GM21515 (cell line): ENCODE data around the gene AQP5.

ENCODE experiments used
- ATAC-seq: cut with Tn5 transposase; IDR thresholded peaks from one replicate; pipeline ENCODE4 v1.9.1; 2021; ENCODE audit not compliant: unreplicated experiment

AQP5 gene

DNA sequence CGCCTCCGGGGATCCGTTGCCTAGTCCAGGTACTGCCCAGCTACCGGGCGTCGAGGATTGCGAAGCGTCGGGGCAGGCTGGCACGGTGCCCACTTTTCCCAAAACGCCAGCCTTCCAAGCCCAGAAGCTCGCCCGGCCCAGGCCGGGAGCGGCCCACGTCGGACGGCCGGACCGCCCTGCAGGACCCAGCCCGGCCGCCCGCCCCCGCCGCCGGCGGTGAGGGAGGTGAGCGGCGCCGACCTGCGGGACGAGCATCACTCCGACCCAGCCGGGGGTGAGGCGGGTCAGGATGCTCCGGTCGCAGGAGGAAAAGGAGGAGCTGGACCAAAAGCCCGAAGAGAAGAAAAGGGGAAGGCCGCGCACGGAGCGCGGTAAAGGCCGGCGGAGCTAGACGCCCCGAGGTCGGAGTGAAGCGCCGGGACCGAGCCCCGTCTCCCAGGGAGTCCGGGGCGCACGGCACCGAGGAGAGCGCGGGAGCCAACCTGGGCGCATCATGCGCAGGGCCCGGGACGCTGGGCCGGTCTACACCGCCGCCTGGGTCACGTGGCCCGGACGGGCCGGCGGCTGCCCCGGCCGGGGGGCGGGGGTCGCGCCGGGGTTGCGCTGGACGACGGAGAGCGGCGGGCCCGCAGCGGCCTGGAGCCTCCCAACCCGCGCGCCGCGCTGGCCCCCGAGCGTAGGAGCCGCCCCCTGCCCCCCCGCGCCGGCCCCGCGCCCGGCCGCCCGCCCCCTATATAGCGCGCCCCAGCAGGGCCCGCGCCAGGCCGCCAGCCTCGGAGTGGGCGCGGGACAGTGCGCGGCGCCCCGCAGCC, at the start of gene AQP5:
Gene AQP5, plus strand, starts transcription at position 762 of the 812 bp plus-strand sequence. CDS start 146 bp downstream, outside the sequence.
- no peak for ATAC-seq

DNA sequence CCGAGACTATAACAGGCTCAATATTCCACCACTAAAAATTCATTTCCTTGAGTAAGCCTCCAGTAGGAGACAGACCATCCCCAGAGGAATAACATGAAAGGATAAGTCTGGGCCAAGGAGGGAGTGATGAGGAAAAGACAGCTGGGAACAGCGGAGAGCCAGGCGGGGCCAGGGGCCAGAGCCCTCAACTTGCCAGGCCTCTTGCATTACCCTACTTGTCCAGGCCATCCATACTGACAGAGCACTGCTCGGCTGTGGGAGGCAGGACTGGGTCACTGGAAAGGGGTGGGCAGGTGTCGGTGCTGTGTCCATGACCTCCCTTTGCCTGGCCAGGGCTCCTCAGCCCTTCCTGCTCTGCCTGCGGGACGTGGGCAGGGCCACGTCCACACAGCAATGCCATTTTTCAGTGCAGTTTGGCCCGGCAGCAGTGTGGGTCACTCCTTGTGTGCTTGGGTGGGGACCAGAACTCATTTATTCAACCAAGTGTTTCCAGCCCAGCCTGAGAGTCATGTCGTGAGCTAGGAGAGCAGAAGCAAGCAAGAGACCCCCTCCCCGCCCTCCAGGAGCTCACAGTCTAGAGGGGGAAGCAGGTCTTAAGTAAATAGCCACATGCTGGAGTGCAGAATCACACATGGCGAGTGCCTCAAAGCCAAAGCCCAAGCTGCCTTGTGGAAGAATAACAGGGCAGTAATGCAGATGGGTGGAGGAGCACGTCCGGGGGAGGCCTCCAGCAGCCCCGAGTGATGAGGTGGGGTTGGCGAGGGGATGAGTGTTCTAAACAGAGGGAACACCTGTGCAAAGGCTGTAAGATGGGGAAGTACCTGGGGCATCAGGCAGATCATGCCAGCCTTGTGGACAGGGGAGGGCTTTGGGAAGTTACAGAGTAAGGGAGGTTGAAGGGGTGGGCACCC, 49.1 kb upstream of the AQP5 start:
- no peak for ATAC-seq

DNA sequence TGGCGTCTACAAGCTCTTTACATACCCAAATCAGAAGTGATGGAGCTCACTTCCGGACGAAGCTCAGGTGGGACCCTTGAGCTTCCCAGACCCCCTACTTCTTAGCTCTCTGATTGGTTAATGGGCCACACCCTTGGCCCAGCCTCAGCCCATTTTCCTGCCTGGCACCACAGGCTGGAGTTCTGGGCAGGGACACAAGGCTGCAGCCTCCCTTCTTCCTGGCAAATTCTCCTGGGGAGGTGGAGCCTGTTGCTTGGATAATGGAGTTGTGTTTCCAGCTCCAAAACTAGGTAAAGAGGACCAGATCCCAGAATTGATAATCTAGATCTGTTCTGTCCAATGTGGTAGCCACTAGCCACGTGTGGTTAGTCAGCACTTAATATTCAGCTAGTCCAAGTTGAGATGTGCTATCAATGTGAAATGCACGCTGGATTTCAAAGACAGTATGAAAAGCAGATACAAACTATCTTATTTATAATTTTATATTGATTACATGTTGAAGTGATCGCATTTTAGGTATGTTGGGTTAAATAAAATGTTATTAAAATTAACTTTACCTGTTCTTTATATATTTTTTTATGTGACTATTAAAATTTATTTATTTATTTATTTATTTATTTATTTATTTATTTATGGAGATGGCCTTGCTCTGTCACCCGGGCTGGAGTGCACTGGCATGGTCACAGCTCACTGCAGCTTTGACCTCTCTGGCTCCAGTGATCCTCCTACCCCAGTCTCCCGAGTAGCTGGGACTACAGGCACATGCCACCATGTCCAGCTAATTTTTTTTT, 45.3 kb upstream of the AQP5 start:
- no peak for ATAC-seq

DNA sequence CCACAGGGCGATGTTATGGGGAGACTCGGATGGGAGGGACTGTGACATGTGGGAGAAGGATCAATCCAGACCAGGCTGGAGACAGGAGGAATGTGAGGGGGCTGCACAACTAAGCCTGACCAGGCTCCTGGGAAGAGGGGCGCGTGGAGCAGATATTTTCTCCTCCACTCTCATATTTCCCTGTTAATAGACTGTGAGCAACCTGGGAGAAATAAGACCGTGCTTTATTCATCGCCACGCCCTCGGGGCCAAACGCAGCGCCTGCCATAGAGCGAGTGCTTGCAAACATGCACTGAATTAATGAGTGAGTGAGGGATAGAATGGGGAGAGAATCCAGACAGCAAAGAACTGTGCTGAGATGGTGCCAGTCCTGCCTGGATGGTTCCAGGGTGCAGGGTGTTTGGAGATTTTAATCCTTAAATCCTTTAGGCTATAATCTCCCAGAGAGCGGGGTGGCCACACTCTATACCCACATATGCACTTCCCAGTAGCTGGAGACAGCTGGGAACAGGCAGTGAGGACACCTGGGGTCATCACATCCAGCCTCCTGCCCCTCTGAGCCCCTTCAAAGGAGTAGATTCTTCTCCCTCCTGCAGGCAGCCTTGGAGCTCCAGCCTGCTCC, 44.4 kb upstream of the AQP5 start:
- no peak for ATAC-seq

DNA sequence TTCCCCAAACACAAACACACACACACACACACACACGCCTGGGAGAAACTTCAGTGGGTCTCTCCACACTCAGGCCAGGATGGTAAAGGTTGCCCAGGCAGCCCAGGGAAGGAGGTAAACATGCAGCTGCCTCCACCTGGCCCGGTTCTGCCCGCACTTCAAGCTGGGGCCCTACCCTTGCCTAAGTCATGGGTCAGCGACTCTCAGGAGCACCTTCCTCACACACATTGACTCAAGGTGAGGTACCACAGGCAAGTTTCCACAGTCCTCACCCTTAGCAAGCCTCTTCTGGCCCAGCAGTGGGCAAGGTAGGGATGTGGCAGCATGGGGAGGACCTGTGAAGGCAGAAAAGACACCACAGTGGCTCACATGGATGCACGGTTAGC, 43.9 kb upstream of the AQP5 start:
- no peak for ATAC-seq

DNA sequence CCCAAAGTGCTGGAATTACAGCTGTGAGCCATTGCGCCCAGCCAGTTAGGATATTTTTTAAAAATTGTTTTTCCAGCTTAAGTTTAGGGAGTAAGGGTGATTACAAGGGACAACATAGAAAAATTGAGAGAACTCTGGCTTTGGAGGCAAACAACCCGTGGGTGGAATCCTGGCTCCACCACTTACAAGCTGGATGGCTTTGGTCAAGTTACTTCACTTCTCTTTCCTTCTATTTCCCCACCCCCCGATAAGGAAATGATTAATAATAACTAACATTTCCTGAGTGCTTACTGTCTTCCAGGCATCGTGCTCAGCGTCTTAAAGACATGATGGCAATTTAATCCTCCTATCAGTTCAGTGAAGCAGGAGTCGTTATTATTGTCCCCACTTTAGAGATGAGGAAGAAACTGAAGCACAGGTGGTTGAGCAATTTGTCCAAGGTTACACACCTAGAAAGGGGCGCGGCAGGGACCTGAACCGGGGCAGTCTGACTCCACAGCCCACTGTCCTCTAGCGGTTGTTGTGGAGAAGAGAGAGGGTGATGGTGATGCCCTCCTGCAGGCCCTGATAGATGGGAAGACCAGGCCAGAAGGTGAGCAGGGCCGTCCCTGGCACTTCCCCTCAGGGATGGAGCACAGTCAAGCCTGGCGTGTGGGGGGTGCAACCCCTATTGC, 41.3 kb upstream of the AQP5 start:
- no peak for ATAC-seq

DNA sequence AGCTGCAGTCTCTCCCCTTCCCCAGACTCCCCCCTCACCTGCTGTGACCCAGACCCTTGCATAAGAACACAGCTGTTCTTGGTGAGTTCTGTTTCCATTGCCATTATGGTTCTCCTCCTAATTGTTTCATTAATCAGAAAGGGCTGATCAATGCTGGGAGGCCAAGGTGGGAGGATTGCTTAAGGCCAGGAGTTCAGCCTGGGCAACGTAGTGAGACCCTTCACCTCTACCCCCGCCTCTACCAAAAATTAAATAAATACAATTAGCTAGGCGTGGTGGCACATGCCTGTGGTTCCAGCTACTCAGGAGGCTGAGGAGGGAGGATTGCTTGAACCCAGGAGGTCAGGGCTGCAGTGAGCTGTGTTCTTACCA, 40.8 kb upstream of the AQP5 start:
- no peak for ATAC-seq

DNA sequence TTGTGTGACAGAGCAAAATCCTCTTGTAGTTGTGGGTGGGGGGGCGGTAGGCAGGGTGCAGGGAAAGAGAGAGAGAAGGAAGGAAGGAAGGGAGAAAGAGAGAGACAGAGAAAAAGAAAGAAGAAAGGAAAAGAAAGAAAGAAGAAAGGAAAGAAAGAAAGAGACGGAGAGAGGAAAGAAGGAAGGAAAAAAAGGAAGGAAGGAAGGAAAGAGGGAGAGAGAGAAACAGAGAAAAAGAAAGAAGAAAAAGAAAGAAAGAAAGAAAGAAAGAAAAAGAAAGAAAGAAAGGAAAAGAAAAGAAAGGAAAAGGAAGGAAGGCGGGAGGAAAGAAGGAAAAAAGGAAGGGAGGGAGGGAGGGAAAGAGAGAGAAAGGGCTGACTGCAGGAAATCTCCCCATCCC, 40.4 kb upstream of the AQP5 start:
- no peak for ATAC-seq

DNA sequence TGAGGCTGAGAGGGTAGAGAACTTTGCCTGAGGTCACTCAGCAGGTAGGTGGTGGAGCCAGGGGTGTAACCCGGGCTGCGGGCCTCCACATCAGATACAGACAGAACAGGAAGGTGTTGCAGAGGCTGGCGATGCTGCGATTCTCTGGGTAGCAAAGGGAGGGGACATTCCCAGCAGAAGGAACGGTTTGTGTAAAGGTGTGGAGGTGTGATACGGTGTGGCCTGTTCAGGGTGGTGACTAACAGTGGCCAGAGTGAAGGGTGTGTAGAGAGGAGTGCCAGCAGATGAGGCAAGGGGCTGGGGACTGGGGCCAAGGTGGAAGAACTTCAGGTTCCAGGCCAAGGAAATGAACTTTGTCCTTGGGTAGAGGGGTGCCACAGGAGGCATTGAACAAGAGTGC, 39.7 kb upstream of the AQP5 start:
- ATAC-seq = no peak

DNA sequence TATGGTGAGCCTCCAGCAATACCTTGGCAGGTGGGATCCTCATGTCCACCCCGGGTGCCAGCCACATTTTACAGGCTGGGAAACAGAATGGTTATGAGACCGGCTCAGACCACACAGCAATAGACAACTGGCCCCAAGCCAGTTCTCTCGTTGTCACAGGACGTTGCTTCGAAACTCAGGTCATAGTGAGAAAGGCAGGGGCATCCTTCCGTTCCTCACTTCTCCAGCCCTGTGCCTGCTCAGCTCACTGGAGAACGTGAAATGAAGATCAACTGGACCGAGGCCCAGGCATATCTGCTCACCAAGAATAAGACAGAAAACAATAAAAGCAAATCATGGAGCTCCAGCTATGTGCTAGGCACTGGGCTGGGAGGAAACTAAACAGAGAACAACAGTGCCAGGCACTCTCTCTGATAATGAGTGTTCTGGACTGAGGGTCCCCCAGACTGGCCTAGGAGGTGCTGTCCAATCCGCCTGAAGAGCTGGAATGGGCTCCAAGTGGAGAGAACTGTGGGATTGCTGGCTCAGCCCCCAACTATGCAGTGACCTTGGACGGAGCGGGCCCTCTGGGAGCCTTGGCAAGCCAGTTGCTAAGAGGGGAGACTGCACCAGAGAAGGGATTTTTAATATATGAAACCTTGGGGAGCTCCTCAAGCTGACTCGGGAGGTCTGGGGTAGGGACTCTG, 39.2 kb upstream of the AQP5 start:
- no peak for ATAC-seq

DNA sequence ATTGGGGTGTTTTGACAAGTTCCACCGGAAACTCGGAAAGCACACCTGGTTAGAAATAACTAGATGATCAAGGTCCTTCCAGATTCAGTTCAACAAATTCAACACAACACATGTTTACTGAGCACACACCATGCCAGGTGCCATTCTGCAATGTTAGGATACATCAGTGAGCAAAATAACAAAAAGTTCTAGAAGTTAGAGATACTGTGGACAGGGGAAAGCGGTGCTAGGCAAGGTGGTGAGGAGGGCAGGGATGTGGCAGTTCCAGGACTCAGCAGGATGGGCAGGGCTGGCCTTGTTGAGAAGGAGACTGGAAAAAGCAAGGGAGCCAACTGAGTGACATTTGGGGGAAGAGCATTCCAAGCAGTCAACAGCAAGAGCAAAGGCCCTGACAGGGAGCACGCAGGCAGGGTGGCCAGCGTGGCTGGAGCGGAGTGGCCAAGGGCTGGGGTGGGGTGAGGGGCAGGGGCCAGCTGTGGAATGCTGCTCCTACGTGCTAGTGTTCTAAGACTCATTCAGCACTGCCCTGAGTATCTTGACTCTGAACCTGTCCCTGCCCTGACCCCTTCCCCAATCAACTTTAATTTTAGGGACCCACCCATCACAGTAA, 38.5 kb upstream of the AQP5 start:
- ATAC-seq = no peak

DNA sequence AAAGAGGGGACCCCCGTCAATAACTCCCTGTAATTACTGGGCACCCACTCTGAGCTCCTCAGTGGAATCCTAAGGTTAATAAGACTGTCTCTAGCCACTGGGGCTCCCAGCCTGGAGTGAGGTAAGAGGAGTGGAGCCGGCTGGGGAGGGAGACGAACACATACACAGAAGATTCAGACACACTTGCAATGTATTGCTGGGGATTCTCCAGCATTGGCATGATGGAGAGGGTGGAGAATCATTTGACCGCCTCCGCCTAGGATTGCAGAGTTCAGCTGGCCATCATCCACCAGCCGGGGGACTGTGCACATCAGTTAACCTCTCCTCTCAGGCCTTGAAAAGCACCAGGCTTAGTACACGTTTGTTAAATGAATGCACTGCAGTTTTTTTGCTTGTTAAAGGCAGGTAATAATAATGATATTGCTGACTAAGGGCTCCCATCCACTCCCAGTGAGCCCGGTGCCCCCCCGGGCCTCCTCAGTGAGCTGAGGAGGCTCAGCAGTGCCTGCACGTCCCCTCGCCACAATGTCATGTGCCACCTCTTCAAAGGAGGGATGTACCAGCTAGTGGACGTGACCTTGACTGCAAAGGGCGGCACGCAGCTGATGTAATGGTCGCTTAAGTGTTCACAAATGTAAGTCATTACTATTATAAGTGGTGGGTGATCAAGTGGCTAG, 37.7 kb upstream of the AQP5 start:
- ATAC-seq = no peak

DNA sequence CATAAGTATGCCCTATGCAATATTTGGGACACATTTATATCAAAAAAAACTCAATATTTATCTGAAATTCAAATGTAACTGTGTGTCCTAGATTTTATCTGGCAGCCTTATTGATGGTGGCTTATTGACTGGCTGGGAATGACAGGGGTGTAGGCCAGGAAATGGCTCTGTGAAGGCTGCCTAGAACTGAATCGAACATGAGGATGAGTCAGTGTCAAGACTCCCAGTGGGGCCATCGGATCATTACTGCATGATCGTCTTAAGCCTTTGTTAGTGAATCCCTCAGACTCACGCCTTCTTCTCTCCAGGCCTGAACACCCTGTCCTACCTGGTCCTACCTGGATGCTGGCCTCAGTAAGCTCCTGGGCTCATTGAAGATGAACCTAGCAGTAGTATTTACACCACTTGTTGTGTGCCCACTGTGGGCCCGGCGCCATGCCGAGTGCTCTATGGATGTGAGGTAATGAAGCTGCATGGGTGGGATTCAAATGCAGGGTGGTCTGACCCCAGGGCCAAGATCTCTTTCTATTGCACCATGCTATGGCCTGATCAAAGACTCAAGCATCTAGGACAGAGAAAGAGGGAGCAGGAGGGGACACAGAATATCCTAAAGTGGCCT, 36.9 kb upstream of the AQP5 start:
- ATAC-seq = no peak

DNA sequence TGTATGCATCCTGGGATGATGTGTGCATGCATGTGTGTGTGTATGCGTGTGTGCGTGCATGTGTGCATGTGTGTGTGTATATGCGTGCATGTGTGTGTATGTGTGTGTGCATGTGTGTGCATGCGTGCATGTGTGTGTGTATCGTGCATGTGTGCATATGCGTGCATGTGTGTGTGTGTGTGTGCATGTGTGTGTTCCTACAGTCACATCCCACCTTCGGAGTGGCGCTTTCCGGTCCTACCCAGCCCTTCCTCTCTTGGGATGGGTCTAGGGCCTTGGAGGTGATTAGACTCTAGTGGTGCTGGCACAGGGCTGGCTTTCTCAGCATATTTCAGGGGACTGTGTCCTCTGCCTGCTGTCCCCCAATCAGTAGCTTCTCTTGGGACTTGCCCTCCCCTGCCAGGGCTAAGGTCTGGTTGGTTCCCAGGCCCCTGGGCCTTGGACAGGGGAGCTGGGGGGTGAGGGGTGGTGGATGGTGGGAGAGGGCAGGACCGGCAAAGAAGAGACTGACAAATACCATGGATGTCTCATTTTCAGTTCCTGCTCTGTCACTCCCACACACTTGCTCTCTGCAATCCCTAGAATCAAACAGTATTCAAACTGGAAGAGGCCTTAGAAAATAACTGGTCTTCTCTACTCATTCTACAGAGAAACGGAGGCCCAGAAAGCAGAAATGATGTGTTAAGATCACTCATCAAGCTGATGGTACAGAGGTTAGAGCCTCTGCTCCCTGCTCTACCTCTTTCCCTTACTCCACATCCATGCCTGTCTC, 36.1 kb upstream of the AQP5 start:
- no peak for ATAC-seq

DNA sequence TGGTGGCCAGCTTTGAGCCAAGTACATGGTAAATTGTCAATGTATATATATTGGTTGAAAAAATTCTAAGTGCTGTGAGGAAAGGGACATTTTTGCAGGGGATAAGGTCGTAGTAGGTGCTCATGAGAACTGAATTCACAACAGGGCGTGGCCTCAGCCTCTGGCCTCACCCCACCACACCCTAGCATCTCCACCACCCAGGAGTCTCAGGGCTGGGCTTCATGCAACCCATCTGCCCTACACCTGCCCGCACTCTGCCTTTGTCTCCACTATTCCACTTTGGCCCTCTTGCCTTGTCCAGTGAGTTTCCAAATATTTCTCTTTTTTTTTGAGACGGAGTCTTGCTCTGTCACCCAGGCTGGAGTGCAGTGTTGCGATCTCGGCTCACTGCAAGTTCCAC, 33.2 kb upstream of the AQP5 start:
- ATAC-seq = no peak

DNA sequence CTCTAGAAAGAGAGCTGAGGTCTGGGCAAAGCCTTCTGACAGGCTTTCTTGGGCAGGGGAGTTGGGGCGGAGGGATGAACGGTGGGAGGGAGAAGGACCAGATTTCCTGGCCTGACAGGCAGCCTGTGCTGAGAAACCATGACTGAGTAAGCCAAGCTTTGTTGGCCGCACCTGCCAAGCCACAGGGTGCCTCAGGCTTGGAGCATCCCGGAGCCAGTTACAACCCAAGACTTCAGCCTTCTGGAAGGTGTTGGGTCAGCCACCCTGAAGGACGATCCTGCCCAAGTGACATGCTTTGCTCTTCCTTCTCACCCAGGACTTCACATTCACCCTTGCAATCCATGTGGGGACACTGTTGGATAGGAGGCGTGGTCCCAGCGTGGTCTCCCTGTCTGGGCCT, 32.1 kb upstream of the AQP5 start:
- ATAC-seq = no peak

DNA sequence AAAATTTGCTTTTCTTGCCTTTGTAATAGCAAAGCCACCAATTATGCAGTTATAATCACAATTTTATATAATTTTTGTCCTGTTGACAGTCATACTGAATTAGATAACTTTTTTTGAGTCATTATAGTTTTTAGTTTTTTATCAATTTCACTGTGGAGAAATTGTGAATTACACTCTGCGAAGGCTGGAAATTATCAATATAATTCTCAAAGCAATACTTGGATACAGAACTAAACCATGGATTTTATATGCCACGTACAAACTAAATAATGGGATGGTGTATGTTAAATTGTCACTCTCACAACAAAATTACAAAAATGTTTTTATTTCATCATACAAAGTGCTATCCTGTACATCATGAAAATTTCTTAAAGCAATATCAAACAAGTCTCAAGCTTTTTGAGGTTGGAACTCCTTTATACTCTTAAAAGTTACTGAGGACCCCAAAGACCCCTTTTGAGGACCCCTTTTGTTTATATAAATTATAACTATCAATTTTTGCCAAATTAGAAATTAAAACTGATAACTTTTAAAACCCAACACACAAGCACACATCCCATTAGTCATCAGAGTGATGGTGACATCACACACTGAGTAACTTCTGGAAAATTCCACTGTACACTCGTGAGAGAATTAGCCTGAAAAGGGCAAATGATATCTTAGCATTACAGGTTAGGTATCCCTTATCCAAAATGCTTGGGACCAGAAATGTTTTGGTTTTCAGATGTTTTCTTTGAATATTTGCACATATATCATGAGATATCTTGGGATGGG, 31.0 kb upstream of the AQP5 start:
- no peak for ATAC-seq
